GM12864 (cell line): ENCODE results near the gene CHODL.

ENCODE experiments used
- DNase-seq: peaks from one replicate; pipeline ENCODE4 v3.0.0-alpha.2; 2011; ENCODE audit warnings: low read depth
- H3K4me3 ChIP-seq: 2 replicates; pipeline ENCODE4 v1.5.1; 2011; ENCODE audit warnings: mild to moderate bottlenecking, low read depth, low read length, control low read depth
- CTCF ChIP-seq: IDR thresholded peaks from 2 replicates; pipeline ENCODE4 v1.5.1; 2011; ENCODE audit warnings: low read depth, mild to moderate bottlenecking, moderate library complexity, low read length, control low read depth, inconsistent platforms; ENCODE audit errors: missing control alignments

Gene CHODL

GRCh38 chr21:18235545-18235944 lies 9.1 kb upstream of the CHODL start:
- TF ChIP-seq CTCF: no peak
- no peak for DNase-seq
- no peak overlapping the region for H3K4me3 ChIP-seq

- no peak for TF ChIP-seq CTCF
- H3K4me3 ChIP-seq: no peak overlapping the region
- no peak for DNase-seq
Observed at GRCh38 chr21:18245464-18245967, 883 bp downstream of the CHODL start.

- H3K4me3 ChIP-seq: no peak overlapping the region
- DNase-seq: no peak
- no peak for TF ChIP-seq CTCF
Observed at GRCh38 chr21:18248171-18248570, 3.5 kb downstream of the CHODL start.

GRCh38 chr21:18249672-18250071 lies 5.0 kb downstream of the CHODL start:
- DNase-seq: no peak
- H3K4me3 ChIP-seq: no peak overlapping the region
- no peak for TF ChIP-seq CTCF

GRCh38 chr21:18251065-18251464 lies 6.4 kb downstream of the CHODL start:
- no peak overlapping the region for H3K4me3 ChIP-seq
- no peak for TF ChIP-seq CTCF
- DNase-seq: no peak

GRCh38 chr21:18252256-18252655 lies 7.6 kb downstream of the CHODL start:
- no peak for TF ChIP-seq CTCF
- no peak for DNase-seq
- H3K4me3 ChIP-seq: no peak overlapping the region

GRCh38 chr21:18252680-18253079 lies 8.0 kb downstream of the CHODL start:
- TF ChIP-seq CTCF: no peak
- DNase-seq: no peak
- no peak overlapping the region for H3K4me3 ChIP-seq
